Panc1 (cell line): ENCODE data around the gene TENM3.

ENCODE experiments used
- SIN3A ChIP-seq: IDR thresholded peaks from 2 replicates; pipeline ENCODE4 v1.6.1; 2012; ENCODE audit warnings: low read depth, mild to moderate bottlenecking, low read length, moderate library complexity, borderline replicate concordance; ENCODE audit not compliant: insufficient read depth
- TCF7L2 ChIP-seq: IDR thresholded peaks from 2 replicates; pipeline ENCODE4 v1.6.1; 2011; ENCODE audit warnings: mild to moderate bottlenecking, low read depth, low read length, inconsistent platforms
- TF ChIP-seq, protein P1 (sequence below): fragments of 450-650 bp; IDR thresholded peaks from 2 replicates; pipeline ENCODE4 v1.5.1; 2017; ENCODE audit warnings: mild to moderate bottlenecking

- TF ChIP-seq, protein P1, sequence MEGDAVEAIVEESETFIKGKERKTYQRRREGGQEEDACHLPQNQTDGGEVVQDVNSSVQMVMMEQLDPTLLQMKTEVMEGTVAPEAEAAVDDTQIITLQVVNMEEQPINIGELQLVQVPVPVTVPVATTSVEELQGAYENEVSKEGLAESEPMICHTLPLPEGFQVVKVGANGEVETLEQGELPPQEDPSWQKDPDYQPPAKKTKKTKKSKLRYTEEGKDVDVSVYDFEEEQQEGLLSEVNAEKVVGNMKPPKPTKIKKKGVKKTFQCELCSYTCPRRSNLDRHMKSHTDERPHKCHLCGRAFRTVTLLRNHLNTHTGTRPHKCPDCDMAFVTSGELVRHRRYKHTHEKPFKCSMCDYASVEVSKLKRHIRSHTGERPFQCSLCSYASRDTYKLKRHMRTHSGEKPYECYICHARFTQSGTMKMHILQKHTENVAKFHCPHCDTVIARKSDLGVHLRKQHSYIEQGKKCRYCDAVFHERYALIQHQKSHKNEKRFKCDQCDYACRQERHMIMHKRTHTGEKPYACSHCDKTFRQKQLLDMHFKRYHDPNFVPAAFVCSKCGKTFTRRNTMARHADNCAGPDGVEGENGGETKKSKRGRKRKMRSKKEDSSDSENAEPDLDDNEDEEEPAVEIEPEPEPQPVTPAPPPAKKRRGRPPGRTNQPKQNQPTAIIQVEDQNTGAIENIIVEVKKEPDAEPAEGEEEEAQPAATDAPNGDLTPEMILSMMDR = no peak
- TF ChIP-seq SIN3A (no peak), TCF7L2 (no peak)
These were observed 139.7 kb downstream of the TENM3 start for GRCh38 chr4:182382941-182383340.
